Upper lobe of left lung (tissue), 6 donors: Measurements from ENCODE around the gene SH2D6. TPM values are rescaled to one million over a fixed set of nuclear protein-coding genes. Genes with fewer than 3 reads are reported as not detected.
"Not testable (repeated sequence)": the region's sequence is repeated elsewhere in the genome, so short reads cannot be mapped to it uniquely, and the experiment has no call there.

Source experiments
- ATAC-seq, 2 donors: fragments of 200-7000 bp; cut with Tn5 transposase; one replicate each; pipeline ENCODE4 v1.9.1; 2022; ENCODE audit warnings: mild to moderate bottlenecking in 2 of 2, moderate library complexity in 2 of 2; ENCODE audit not compliant: low FRiP score in 2 of 2
- DNase-seq, 2 donors: peaks; one replicate each; pipeline ENCODE4 v3.0.0-alpha.2; 2019 to 2020
- H3K27ac ChIP-seq, 4 donors: fragments of 200-600 bp; sonication (generic); one replicate each; pipeline ENCODE4 v1.5.1; 2016 to 2019
- H3K27me3 ChIP-seq, 4 donors: fragments of 200-600 bp; sonication (generic); one replicate each; pipeline ENCODE4 v1.5.1; 2017 to 2019
- H3K36me3 ChIP-seq, 4 donors: fragments of 200-600 bp; sonication (generic); one replicate each; pipeline ENCODE4 v1.5.1; 2016 to 2019
- H3K4me1 ChIP-seq, 4 donors: fragments of 200-600 bp; sonication (generic); one replicate each; pipeline ENCODE4 v1.5.1; 2018 to 2019
- H3K4me3 ChIP-seq, 4 donors: fragments of 200-600 bp; sonication (generic); one replicate each; pipeline ENCODE4 v1.5.1; 2017 to 2019; ENCODE audit warnings: mild to moderate bottlenecking in 2 of 4, moderate library complexity in 1 of 4
- H3K9me3 ChIP-seq, 4 donors: fragments of 200-600 bp; sonication (generic); one replicate each; pipeline ENCODE4 v1.5.1; 2018 to 2019
- EP300 ChIP-seq, 4 donors: sonication (generic); formaldehyde crosslinking; IDR thresholded peaks; one replicate each; pipeline ENCODE4 v1.5.1; 2017; ENCODE audit warnings: antibody characterized with exemption in 4 of 4, control low read depth in 2 of 4
- POLR2A ChIP-seq, 4 donors: fragments of 450-650 bp; IDR thresholded peaks; one replicate each; pipeline ENCODE4 v1.5.1; 2016 to 2017; ENCODE audit warnings: antibody characterized with exemption in 4 of 4, mild to moderate bottlenecking in 2 of 4
- POLR2AphosphoS5 ChIP-seq, 2 donors: sonication (generic); formaldehyde crosslinking; IDR thresholded peaks; one replicate each; pipeline ENCODE4 v1.5.1; 2017; ENCODE audit warnings: antibody characterized with exemption in 2 of 2
- WGBS, 2 donors: methylation state at CpG; one replicate each; pipeline ENCODE4 v1.1.5; 2017 to 2018; 5-methylcytosine and 5-hydroxymethylcytosine counted together
- total RNA-seq, 6 donors: library from RNA; depleted of rRNA in 4 of 6; stranded (reverse); fragments of >200 nt in 4 of 6; gene quantifications; one replicate each; pipeline versions ENCODE4 v1.1.0 to v1.2.1, GENCODE V29; 2016 to 2021
- TF ChIP-seq, protein P1 (sequence below), 6 experiments: fragments of 450-650 bp in 4 of 6; fragments of 200-600 bp in 2 of 6; sonication (generic) in 2 of 6; IDR thresholded peaks; one replicate each; pipeline ENCODE4 v1.5.1; 2016 to 2019; ENCODE audit warnings: antibody characterized with exemption in 6 of 6
- donor health status: DM: no; HTN: no; CAD: no; lungs with moderate emphysema.
- donor health status: DM: no; HTN: yes; CAD: no; lungs with severe emphysema.

SH2D6 gene
- total RNA-seq, 6 donors from 2014 or later = 0.51 TPM; not detected in 5

DNA sequence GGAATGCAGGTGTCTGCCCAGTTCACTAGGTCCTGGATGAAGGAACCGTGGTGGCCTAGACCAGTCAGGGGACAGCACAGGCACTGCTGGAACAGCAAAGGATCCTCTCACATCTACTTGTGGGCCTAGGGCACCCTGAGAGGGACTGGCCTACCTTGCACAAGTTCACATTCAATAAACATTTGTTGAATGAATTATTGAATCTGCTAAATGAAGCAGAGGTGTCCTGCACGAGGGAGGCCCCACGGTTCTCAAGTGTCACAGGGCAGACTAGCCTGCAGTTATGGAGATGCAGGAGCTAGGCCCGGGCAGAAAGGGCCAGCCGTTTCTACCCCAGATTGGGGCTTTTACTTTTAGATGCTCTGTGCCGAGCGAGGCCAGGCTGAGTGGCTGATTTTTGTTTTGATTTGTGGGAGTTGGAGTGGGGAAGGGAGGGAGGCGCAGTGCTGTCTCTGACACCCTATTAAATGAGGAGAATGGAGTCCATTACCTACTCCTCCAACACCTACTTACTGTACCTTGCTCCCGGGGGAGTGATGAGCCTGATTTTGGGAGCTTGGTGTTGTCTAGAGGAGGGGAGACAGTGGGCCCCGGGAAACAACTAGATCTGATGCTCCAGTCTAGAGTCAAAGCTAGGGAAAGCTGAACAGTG, 18.4 kb downstream of the SH2D6 start:
- Histone ChIP-seq H3K4me3 (peak overlapping the region in 3 of 4 donors; percentile 43 to 56 (median 53)), H3K9me3 (no peaks in the 10 kb centered on the region), H3K36me3 (no peaks in the 10 kb centered on the region), H3K27me3 (no peaks in the 10 kb centered on the region), H3K27ac (peak overlapping the region; percentile 92 to 98 (median 98)), H3K4me1 (peaks cover 38 to 57% (median 48%) of the 10 kb centered on the region in 4 donors)
- TF ChIP-seq EP300 (IDR thresholded peaks at IDR 0.05) (no peak), POLR2AphosphoS5 (IDR thresholded peaks at IDR 0.05) (no peak), POLR2A (IDR thresholded peaks at IDR 0.05) (no peak)
- TF ChIP-seq, protein P1, sequence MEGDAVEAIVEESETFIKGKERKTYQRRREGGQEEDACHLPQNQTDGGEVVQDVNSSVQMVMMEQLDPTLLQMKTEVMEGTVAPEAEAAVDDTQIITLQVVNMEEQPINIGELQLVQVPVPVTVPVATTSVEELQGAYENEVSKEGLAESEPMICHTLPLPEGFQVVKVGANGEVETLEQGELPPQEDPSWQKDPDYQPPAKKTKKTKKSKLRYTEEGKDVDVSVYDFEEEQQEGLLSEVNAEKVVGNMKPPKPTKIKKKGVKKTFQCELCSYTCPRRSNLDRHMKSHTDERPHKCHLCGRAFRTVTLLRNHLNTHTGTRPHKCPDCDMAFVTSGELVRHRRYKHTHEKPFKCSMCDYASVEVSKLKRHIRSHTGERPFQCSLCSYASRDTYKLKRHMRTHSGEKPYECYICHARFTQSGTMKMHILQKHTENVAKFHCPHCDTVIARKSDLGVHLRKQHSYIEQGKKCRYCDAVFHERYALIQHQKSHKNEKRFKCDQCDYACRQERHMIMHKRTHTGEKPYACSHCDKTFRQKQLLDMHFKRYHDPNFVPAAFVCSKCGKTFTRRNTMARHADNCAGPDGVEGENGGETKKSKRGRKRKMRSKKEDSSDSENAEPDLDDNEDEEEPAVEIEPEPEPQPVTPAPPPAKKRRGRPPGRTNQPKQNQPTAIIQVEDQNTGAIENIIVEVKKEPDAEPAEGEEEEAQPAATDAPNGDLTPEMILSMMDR (IDR thresholded peaks at IDR 0.05) = no peak
- ATAC-seq (no peak), DNase-seq (no peak)
- WGBS, 2 donors = 53 to 72% methylated on average over 10 of the region's 10 CpGs

DNA sequence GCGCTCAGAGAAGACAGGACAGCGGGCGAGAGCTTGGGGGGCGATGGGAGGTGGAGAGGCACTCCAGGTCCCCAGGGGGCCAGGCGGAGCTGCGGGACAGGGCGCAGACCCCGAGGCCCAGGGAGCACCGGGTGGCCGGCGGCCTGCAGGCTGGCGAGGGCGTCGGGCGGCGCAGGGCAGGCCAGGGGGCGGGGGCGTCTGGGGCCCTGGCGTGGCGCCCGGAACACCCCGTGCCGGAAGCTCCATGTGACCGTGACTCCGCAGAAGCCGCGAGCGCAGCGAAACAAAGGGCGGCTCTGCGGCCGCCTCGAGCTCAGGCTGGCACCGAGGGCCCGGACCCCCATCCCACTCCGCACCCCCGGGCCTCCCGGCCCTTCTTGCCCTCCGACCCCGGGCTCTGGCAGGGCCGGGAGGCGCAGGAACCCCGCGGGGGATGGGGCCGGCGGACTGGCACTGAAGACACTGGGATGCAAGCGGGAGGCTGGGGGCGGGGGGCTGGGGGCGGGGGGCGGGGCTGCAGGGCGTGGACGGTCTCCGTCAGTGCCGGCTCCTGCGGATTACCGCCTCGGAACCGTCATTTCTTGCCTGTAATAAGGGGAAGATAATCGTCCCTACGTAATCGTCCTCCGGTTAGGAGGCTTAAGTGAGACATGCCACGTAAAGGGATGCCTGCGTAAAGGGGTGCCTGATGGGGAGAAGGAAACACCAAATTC, 19.1 kb downstream of the SH2D6 start:
- TF ChIP-seq EP300 (IDR thresholded peaks at IDR 0.05) (peak in 3 of 4 donors; percentile 69 to 96 (median 89)), POLR2A (IDR thresholded peaks at IDR 0.05) (peak in 3 of 4 donors; percentile 64 to 96 (median 69)), POLR2AphosphoS5 (IDR thresholded peaks at IDR 0.05) (peak; percentile 58 to 89)
- TF ChIP-seq, protein P1 (IDR thresholded peaks at IDR 0.05) = peak in 1 of 6 experiments; percentile 16
- H3K27ac ChIP-seq = peak overlapping the region; percentile 92 to 98 (median 98)
- DNase-seq = peak; percentile 91 to 98
- no peaks in the 10 kb centered on the region for H3K9me3 ChIP-seq
- H3K36me3 ChIP-seq = no peaks in the 10 kb centered on the region
- peaks cover 38 to 57% (median 48%) of the 10 kb centered on the region in 4 donors for H3K4me1 ChIP-seq
- H3K27me3 ChIP-seq = no peaks in the 10 kb centered on the region
- peak; percentile 84 to 87 for ATAC-seq
- WGBS, 2 donors = 3 to 33% methylated on average over 4 to 57 of the region's 64 CpGs
- peak overlapping the region in 3 of 4 donors; percentile 43 to 56 (median 53) for H3K4me3 ChIP-seq

DNA sequence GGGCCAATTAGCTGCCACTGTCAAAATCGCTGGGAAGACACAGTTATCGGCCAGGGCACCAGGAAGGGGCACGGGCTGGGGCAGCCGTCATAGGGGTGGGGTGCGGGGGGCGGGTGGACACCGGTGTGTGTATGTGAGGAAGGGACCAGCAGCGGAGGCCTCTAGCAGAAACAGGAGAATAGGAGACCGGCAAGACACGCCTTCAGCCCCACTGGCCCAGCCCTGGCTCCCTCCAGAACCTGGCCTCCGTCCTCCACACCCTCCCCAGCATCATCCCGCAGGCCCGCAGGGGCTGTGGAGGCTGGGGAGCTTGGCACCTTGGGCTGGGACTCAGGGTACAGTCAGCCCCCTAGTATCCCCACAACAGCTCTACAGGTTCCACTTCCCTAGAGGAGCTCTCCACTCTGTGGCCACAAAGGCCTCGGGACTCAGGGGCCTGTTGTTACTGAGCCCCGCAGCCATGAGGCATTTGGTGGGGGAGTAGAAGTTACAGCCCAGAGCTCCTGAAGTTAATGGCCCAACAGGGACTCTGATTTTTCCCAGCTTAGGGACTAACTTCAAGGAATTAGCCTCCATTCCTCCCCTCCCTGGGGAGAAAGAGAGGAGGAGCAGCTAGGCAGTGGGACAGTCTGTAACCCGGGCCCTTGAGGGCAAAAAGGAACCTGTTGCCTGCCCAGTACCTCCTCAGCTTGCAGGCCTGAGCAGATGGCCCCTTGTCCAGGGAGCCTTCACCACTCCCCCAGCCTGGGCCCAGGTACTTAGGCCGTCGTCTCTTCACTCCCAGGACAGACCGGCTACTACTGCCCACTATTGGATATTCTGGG, 19.9 kb downstream of the SH2D6 start:
- peaks cover 36 to 51% (median 44%) of the 10 kb centered on the region in 4 donors for H3K4me1 ChIP-seq
- TF ChIP-seq EP300 (IDR thresholded peaks at IDR 0.05) = no peak
- peak in 1 of 4 donors; percentile 26 for TF ChIP-seq POLR2A (IDR thresholded peaks at IDR 0.05)
- ATAC-seq (peak in 1 of 2 donors; percentile 24), DNase-seq (peak; percentile 47 to 81)
- no peaks in the 10 kb centered on the region for H3K27me3 ChIP-seq
- 46 to 54% methylated on average over 13 to 15 of the region's 19 CpGs for WGBS, 2 donors
- H3K27ac ChIP-seq = peak overlapping the region; percentile 92 to 98 (median 98)
- H3K4me3 ChIP-seq = peak overlapping the region in 3 of 4 donors; percentile 43 to 56 (median 53)
- H3K36me3 ChIP-seq = no peaks in the 10 kb centered on the region
- H3K9me3 ChIP-seq = no peaks in the 10 kb centered on the region

DNA sequence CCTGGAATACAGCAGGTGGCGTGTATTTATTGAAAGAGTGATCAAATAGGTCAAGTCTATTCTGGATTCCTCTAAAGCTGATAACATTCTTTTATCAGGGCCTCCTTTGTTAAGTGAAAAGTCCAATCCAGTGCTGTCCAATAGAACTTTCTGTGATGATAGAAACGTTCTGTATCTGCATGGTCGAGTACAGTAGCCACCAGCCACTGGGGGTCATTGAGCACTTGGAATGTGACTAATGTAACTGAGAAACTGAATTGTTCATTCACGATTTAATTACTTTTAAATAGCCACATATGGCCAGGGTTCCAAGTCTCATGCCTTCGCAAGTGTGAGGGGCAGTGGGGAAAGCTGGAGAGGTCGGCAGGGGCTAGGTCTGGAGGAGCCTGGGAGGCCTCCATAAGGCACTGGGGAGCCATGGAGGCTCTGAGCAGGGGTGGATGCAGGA, 20.5 kb downstream of the SH2D6 start:
- Histone ChIP-seq H3K27ac (peak overlapping the region; percentile 92 to 98 (median 98)), H3K36me3 (no peaks in the 10 kb centered on the region), H3K9me3 (no peaks in the 10 kb centered on the region), H3K27me3 (no peaks in the 10 kb centered on the region), H3K4me1 (peaks cover 31 to 45% (median 38%) of the 10 kb centered on the region in 4 donors), H3K4me3 (no peak overlapping the region)
- ATAC-seq (no peak), DNase-seq (no peak)
- 85 to 87% methylated on average over 6 of the region's 6 CpGs for WGBS, 2 donors
- TF ChIP-seq POLR2AphosphoS5 (IDR thresholded peaks at IDR 0.05) = no peak
- no peak for TF ChIP-seq POLR2A (IDR thresholded peaks at IDR 0.05)
- no peak for TF ChIP-seq EP300 (IDR thresholded peaks at IDR 0.05)
- TF ChIP-seq, protein P1 (IDR thresholded peaks at IDR 0.05) = no peak

DNA sequence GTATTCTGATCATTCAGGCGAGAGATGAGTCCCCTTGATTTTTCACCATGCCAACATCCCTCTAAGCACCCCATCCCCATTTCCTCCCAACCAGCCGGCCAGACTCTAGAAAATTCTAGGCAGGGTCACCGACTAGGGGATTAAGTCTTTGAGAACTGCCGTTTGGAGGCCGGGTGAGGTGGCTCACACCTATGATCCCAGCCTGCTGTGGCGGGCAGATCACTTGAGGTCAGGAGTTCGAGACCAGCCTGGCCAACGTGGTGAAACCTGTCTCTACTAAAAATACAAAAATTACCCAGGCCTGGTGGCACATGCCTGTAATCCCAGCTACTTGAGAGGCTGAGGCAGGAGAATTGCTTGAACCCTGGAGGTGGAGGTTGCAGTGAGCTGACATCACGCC, 21.1 kb downstream of the SH2D6 start:
- DNase-seq, H3K4me3 ChIP-seq, H3K27me3 ChIP-seq, H3K9me3 ChIP-seq, ATAC-seq, H3K36me3 ChIP-seq: not testable (repeated sequence)
- Histone ChIP-seq H3K4me1 (peaks cover 27 to 40% (median 34%) of the 10 kb centered on the region in 4 donors), H3K27ac (peak overlapping the region in 3 of 4 donors; percentile 98)
- 94 to 97% methylated on average over 8 to 9 of the region's 9 CpGs for WGBS, 2 donors
